Activated CD8-positive, alpha-beta memory T cell treated with anti-CD3 and anti-CD28 coated beads, Interleukin-2, amount 50 U/mL, for 48 hours (primary cell): Measurements from ENCODE around the gene ANXA5.
A peak's percentile ranks its signal among the peaks of the same experiment; 100 is the strongest.

Experiments
- DNase-seq: peaks from one replicate; pipeline ENCODE4 v3.0.0-alpha.2; 2020

Gene ANXA5

DNA sequence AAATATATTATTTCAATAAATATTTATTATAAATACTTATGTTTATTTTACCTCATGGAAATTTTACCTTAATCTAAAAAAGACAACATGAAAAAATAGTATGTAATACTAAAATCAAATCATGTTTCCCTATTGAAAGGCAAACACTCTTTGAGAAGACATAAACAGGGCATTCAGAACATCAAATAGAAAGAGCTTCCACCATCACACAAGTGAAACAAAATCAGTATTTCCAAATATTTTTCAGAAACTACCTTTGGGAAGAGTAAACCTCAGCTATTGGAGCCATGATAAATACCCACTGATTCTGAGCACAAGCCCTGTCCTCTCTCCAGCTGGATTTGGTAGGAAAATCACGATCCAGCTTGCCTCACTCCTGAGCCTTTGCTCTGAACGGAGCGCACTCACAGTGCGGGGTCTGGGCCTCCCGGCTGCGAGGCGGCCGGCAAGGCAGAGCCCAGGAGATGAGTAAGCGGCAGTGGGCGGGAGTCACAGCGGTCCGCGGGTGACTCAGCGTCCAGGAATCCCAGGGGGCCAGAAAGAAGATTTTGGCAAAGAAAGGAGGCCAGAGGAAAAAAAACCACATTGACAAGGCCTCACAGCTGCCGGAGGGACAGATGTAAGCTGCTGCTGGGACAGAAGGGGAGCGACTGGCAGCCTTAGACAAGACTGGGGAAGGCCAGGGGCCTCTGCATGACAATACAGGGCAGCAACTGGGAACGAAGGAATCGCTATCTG lies 14.7 kb upstream of the ANXA5 start:
- peak; percentile 76 for DNase-seq

DNA sequence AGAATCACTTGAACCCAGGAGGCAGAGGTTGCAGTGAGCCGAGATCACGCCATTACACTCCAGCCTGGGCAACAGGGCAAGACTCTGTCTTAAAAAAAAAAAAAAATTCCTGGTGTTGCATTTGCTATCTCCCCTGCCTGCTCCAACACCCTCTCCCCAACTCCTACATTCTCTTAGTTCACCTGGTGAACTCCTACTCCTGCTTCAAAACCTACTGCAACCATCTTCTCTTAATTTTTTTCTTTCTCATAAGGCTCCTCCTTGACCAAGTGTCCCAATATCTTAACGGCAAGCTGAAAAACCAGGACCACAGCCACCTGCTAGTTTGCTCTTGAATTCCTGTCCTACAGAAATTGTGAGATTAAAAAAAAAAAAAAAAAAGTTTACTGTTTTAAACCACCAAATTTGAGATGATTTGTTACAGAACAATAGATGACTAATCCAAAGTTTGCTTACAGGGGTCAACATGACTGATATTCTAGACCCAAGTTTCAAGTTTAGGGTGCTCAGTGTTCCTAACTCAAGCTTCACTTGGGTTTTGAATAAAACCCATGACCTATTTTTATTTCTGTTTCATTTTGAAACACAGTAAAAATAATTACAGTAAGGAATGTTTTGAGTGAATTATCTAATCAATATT lies 13.1 kb upstream of the ANXA5 start:
- DNase-seq = no peak

DNA sequence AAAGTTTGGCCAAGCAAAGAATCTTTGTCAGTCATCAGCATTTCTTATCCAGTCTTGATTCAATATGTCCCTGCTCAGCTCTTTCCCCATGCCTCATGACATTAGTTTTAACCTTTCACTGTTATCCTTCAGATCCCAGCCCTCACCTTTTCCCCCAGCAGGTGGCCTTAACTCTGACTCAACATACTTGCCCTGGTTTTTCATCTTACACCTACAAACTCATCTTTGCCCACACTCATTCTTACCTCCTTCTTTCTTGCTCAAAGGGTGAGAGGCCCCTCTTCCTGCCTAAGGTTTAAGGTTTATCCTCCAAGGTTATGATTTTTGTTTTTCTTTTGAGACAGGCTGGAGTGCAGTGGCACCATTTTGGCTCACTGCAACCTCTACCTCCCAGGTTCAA lies 10.6 kb upstream of the ANXA5 start:
- DNase-seq = no peak

DNA sequence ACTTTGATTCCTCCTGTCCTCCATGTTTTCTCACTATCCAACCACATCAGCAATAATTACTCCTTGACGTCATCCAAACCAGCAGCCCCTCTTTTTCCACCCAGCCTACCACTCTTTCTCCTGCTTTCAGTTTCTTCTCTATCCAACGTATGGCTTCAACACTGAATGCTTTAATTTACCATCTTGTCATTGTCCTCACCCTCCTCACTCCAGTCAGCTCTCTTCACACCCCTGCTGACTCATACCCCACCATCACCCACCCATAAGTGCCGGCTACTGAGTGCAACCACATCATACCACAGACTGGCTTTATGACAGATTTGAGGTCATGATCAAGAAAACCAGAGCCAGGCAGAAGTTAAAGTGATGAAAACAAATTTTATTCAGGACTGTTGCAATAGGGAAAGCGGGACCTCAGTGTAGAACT lies 9.8 kb upstream of the ANXA5 start:
- peak; percentile 73 for DNase-seq

DNA sequence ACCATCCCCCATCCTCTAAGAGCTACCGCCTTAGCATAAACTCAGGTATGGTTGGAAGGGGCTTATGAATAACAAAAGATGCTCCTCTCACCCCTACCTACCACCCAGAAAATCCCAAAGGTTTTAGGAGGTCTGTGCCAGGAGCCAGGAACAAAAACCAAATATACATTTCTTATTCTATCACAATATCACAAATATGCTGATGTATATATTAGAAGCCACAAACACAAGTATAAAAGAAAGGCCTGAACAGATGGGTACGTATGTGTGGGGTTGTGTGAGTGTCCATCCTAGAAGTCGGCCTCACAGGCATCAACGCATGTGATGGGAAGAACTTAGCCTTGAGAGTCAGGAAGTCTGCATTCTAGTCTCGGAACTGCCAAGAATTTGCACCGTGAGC lies 8.7 kb upstream of the ANXA5 start:
- DNase-seq = no peak

DNA sequence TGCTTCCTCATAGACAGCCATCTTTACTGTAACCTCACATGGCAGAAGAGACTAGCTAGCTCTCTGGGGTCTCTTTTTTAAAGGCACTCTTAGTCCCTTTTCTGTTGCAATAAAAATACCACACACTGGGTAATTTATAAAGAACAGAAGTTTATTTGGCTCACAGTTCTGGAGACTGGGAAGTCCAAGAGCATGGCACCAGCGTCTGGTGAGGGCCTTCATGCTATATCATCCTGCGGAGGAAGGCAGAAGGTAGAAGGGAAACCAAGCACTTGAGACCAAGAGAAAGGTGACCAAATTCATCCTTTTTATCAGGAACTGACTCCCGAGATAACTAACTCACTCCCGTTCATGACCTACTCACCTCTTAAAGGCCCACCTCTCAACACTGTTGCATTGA lies 5.4 kb upstream of the ANXA5 start:
- no peak for DNase-seq

DNA sequence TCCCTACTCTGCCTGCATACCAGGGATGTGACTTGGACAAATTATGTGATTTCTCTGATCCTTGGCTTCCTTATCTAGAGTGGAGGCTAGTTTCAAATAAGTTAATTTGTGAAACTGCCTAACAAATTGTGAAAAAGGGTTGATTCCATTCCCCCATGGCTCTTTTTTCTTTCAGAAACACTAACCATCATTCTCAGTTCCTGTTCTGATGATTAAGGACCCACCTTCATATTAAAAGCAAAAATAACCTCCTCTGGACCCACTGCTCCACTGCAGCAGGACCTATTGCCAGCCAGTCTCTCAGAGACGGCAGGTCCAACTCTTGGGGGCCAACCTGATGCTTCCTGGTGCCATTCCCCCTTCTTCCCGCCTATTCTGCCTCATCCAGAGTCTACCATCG lies 4.5 kb upstream of the ANXA5 start:
- no peak for DNase-seq

DNA sequence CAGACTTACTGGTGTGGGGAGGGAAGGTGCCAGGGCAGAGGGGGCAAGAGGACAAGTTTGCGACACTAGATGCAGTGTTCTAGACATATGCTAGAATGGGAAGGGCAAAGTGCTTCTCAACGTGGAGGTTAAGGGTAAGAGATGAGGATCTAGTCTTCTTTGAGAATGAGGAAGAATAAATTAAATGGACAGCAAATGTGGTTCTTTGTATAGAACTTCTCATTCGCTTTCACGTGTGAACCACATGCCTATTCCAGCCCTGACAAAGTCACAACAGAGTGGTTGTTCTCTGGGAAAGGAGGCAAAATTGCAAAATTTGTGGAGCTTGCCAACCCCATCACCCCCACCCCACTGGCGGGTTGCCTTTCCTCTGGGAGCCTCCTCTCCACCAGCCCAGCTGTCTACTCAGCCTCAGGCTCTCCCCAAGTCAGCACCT lies 1.5 kb upstream of the ANXA5 start:
- no peak for DNase-seq

DNA sequence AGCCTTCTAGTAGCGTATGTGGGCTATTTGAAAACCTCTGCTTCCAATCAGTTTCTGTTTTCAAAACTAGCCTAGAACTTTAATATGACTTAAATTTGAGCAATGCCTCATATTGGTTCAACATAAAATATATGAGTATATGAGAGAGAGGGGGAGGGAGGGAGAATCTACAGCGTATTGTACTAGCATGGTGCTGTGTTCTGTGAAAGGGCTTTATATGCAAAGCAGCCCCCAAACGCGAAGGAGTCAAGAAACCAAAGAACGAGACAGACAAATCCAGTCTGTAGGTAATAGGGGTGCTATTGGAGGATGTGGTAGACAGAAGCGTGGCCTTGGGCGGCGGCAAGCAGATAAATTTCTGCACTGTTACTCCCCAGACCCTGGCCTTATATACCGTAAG lies 784 bp upstream of the ANXA5 start:
- no peak for DNase-seq

DNA sequence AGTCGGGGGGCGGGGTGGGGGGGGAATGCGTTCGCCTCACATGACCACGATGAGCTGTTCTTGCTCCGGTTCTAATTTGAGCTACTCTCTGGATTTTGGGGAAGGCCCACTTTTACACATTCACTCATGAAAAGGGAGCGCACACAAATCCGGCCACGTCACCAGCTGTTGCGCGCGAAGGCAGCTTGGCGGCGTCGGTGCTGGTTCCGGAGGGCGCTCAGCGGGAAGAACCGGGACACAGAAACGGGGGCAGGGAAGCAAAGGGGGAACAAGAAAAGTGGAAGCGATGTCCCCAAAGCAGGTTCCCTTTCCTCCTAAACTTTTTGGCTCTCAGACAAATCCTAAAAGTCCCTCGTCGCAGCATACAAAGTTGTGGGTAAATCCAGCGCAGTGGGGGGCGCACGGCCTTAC lies 605 bp downstream of the ANXA5 start:
- peak; percentile 77 for DNase-seq

DNA sequence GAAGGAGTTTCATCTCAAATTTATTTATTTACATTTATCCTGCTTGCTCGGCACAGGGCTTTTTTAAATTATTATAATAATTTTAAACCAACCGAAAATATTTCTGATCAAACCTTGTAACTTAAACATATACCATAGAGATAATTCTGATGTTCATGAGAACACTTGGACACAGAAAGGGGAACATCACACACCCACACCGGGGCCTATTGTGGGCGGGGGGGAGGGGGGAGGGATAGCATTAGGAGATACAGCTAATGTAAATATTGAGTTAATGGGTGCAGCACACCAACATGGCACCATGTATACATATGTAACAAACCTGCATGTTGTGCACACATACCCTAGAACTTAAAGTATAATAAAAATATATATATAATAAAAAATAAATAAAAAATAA lies 2.9 kb downstream of the ANXA5 start:
- no peak for DNase-seq

DNA sequence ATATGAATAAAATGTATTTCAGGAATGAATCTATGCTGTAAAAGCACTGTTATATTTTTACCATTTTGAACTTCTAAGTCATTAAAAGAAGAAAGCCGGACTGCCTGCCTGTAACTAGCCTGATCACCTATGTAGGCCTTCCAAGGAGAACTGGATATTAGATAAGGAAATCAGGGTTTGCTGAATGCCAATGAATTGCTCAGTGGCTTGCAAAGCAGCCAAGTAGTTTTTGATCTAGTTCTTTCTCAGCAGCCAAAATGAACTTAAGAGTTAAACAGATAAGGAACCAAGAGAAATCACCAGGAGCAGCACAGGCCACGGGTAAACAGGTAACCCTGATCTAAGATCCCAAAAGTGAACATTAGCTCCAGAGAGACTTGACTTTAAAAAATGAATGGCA lies 3.3 kb downstream of the ANXA5 start:
- no peak for DNase-seq

DNA sequence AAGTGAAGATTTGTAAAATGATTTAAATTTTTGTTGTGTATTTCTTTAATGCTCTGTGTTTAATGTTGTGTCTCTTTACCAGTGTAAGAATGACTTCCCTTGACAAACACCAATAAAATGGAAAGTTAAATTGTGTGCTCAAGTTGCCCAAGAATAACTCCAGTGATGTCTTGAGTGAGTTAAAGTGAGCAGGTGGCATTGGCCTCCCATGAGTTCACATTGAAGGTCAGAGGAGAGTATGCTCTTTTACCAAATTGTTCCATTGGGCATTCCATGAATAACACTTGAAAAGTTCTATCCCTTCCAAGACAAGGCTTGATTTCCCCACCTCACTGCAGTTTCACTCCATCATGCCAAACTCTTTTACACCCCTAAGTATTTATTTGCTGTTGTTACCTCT lies 4.5 kb downstream of the ANXA5 start:
- no peak for DNase-seq

DNA sequence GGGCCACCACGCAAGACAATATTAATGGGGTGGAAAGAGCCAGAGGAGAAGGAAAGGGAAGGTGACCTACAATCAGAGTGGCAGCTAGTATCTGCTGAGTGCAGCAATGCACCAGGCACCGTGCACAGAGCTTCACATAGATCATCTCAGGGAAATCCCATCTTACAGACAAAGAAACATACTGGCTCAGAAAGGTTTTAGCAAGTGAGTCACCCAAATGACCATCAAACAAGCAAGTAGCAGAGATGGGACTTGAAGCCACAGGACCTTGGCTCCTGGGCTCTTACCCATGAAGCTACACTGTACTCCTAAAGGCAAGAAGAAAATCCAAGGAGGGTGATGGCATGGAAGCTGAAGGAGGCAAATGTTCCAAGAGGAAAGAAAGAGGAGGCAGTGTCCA lies 6.8 kb downstream of the ANXA5 start:
- DNase-seq = no peak

DNA sequence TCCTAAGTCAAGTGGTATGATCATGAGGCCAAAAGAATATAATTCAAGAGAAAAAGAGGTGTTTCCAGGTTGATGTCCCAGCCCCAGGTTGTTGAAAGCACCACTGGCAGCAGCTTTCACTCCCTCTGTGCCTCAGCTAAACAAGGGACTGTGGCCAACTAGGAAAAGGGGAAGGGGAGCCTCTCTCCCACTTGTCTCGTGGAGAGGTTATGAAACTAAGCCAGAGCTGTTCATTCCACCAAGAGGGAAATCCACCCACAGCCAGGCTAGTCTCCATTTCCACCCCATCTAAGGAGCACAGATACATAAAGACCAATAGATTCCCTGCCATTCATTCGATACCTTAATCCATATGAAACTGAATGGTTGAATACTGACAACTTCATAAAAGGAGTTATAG lies 8.1 kb downstream of the ANXA5 start:
- DNase-seq = no peak

DNA sequence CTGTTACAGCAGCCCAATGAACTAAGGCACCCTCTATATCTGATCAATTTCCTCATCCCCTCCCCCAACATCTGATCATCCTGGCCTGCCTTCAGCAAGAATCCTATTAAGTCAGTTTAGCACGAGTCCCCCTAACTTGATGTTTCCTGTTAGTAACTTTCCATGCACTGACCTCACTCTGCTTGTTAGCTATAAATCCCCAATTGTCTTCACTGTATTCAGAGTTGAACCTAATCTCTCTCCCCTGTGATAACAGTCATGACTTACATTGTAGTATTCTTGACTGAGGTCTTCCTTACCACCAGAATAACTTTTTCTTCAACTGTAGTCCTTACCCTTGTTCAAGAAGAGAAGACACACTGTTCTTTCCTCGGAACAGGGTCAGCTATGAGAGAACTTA lies 8.5 kb downstream of the ANXA5 start:
- no peak for DNase-seq

DNA sequence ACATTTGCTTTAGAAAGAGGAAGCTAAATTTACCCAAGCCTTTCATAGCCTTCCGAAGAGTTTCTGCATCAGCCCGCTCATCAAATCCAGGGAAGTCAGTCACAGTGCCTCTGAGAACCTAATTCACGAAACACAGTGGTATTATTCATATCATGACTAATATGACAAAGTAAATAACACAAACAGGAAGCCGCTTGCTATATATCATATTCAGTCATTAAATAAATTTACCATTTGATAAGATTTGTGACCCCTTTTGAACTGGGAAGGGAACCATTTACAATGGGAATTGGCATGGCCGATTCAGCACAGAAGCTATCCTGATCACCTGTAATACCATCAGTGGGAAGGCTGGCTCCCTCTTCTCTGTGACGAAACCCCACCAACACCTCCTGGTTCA lies 10.5 kb downstream of the ANXA5 start:
- no peak for DNase-seq

DNA sequence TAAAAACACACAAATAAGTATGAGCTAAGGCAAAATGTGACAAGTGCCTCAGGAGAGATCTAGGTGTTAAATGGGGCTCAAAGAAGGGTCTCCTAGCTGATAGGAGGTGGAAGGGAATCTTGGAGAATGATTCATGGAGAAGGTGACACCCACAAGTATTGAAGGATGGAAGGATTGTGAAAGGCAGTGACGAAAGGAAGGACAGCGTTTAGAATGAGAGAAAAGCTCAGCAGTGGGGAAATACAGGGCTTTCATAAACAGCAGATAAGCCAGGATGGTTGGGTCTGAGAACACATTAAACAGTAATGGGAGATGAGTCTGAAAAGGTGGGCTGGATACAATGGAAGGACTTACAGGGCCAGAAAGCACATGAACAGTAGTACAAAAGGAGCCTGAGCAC lies 11.5 kb downstream of the ANXA5 start:
- no peak for DNase-seq

DNA sequence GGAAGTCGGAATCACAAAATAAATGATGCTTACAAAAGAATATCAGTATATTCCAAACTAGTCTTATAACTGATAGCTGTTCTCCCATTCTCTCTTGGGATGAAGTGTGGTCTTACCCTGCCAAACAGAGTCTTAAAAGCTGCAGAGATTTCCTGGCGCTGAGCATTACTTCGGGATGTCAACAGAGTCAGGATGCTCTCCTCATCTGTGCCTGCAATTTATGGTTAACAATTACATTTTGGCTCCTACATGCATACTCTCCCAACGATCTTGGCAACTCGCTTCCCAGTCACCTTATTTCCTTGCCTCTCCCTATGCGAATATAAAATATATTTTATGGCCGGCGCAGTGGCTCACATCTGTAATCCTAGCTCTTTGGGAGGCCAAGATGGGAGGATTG lies 12.2 kb downstream of the ANXA5 start:
- DNase-seq = no peak

DNA sequence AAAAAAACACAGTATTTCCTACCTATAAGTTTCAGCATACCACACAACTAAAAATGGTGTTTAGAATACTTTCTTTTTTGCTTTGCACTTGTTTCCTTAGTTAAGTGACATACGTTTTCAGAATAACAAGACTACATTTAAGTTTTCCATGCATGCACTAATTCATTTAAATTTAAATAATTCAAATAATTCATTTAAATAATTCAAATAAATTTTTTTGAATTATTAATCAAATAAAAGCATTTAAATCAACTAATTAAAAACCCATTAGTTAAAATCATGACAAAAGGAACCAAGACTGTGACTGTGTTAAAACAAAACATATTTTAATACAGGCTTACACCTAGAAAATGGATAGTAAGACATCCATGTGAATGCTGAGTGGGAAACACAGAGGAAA lies 12.8 kb downstream of the ANXA5 start:
- DNase-seq = no peak

DNA sequence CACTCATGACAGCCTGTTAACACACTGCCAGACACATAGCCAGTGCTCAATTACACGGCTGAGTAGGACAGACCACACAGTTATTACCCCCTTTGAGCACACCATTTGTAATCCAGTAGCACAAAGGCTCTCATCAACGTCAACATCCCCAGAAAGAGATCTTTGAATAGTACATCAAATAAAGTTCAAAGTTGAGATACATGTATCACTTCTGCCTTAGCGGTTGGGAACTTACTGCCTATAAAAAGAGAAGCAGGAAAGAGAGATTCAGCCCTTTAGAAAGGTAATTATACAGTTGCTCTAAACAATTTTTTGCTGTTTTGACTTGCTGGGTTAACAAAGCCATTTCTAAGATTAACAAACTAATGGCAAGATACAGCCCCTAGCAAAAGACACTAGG lies 16.2 kb downstream of the ANXA5 start:
- no peak for DNase-seq

DNA sequence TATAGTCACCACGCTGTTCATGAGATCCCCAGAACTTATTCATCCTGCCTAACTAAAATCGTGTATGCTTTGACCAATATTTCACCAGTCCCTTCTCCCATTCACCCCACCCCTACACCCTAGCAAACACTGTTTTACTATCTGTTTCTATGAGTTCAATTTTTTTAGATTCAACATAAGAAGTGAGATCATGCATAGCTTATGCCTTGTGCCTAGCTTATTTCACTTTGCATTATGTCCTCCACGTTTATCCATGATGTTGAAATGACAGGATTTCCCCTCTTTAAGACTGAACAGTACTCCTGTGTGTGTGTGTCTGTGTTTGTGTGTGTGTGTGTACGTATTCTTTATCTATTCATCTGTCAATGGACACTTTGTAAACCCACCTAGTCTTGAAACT lies 16.8 kb downstream of the ANXA5 start:
- no peak for DNase-seq

DNA sequence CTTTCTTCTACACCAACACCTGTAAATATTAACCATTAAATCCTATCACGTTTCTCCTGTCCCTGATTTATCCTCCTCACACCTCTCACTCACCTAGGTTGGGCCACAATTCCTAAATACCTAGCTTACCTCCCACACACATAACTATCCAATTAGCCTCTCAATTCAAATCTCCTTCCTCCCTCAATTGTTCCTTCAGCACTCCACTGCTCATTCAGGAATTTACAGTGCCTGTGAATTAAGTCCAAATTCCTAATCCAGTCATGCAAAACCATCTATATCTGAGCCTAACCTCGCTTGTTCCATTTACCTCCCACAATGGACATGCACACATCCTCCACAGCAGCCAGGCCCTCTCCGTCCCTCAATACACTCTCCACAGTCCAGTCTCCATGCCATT lies 17.5 kb downstream of the ANXA5 start:
- DNase-seq = no peak

DNA sequence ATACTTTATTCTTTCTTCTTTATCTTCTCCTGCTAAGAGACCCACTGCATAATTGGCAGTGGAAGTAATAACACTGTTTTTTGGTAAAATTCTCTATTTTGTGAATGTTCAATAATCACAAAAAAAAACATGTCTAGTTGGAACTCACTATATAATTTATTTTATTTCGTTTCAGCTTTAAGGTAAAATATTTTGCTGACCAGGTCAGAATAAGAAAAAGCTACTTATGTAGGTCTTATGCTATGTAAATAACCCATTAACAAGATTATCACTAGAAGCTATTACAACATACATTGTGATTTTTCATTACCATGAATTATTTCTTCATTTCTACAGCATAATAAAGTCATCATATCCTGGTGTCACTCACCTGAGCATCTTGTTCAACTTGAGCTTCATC lies 19.3 kb downstream of the ANXA5 start:
- DNase-seq = no peak
